LNCaP clone FGC (cell line): Measurements from ENCODE around the gene PSMD9.
A peak's percentile ranks its signal among the peaks of the same experiment; 100 is the strongest.

Experiments
- DNase-seq: peaks from one replicate; pipeline ENCODE4 v3.0.0-alpha.2; 2011; ENCODE audit warnings: low read depth
- H3K4me3 ChIP-seq: 2 replicates; pipeline ENCODE4 v1.5.1; 2011; ENCODE audit warnings: mild to moderate bottlenecking, low read depth, low read length, control low read depth
- CTCF ChIP-seq: IDR thresholded peaks from 2 replicates; pipeline ENCODE4 v1.5.1; 2012; ENCODE audit warnings: mild to moderate bottlenecking; ENCODE audit not compliant: control insufficient read depth, insufficient read depth; ENCODE audit errors: extremely low read depth

Gene PSMD9

GRCh38 chr12:121946313-121947025 lies 57.9 kb downstream of the PSMD9 start:
- no peak for DNase-seq
- TF ChIP-seq CTCF: no peak
- H3K4me3 ChIP-seq: no peak overlapping the region

GRCh38 chr12:121947981-121948380 lies 59.4 kb downstream of the PSMD9 start:
- DNase-seq: no peak
- H3K4me3 ChIP-seq: no peak overlapping the region
- no peak for TF ChIP-seq CTCF

GRCh38 chr12:121949648-121950397 lies 61.2 kb downstream of the PSMD9 start:
- H3K4me3 ChIP-seq: no peak overlapping the region
- no peak for TF ChIP-seq CTCF
- no peak for DNase-seq

GRCh38 chr12:121953117-121953692 lies 64.6 kb downstream of the PSMD9 start:
- no peak for DNase-seq
- TF ChIP-seq CTCF: no peak

GRCh38 chr12:121953695-121954094 lies 65.1 kb downstream of the PSMD9 start:
- TF ChIP-seq CTCF: no peak
- H3K4me3 ChIP-seq: no peak overlapping the region
- DNase-seq: no peak

More at GRCh38 chr12:121953117-121953692, 64.6 kb downstream of the PSMD9 start:
- no peak overlapping the region for H3K4me3 ChIP-seq

GRCh38 chr12:121955258-121956237 lies 67.0 kb downstream of the PSMD9 start:
- peak; percentile 53 for TF ChIP-seq CTCF
- no peak for DNase-seq
- H3K4me3 ChIP-seq: no peak overlapping the region
